PC-3 (cell line): Measurements from ENCODE around the gene MAGT1. TPM values are rescaled to one million over a fixed set of nuclear protein-coding genes. Genes with fewer than 3 reads are reported as not detected.
"Not testable (repeated sequence)": the region's sequence is repeated elsewhere in the genome, so short reads cannot be mapped to it uniquely, and the experiment has no call there.

Source experiments
- ATAC-seq: fragments of 200-7000 bp; cut with Tn5 transposase; 2 replicates; pipeline ENCODE4 v1.9.1; 2020; ENCODE audit warnings: mild to moderate bottlenecking, moderate library complexity
- BruUV-seq: library from RNA; stranded (reverse); fragments of 400-500 nt; replicated peaks from 2 replicates; lab custom pipeline; 2021; lab: Mats Ljungman, UMichigan
- CTCF ChIA-PET: fragments of 300-600 bp; sonication (Branson Sonifier 250); formaldehyde crosslinking; loops from one replicate; lab custom pipeline; 2022; ENCODE audit warnings: antibody characterized with exemption; lab: Charles Lee
- POLR2A ChIA-PET: fragments of 300-600 bp; sonication (Branson Sonifier 250); formaldehyde crosslinking; loops from one replicate; lab custom pipeline; 2022; ENCODE audit warnings: antibody characterized with exemption; ENCODE audit not compliant: unreplicated experiment; lab: Charles Lee
- DNase-seq: peaks from one replicate; pipeline ENCODE4 v3.0.0-alpha.2; 2015
- H2AFZ ChIP-seq: fragments of 300-600 bp; sonication (generic); 2 replicates; pipeline ENCODE4 v1.6.0; 2016; ENCODE audit warnings: antibody characterized with exemption, low read length
- H3F3A ChIP-seq: fragments of 300-600 bp; sonication (generic); one replicate; pipeline ENCODE4 v1.6.0; 2017; ENCODE audit warnings: antibody characterized with exemption, low read length, control low read depth, mild to moderate bottlenecking; ENCODE audit not compliant: unreplicated experiment
- H3K27ac ChIP-seq: fragments of 300-600 bp; sonication (generic); 2 replicates; pipeline ENCODE4 v1.5.1; 2016; ENCODE audit warnings: mild to moderate bottlenecking, low read length
- H3K27me3 ChIP-seq: fragments of 300-600 bp; sonication (generic); 2 replicates; pipeline ENCODE4 v1.6.1; 2016; ENCODE audit warnings: low read length, mixed read lengths
- H3K36me3 ChIP-seq: fragments of 300-600 bp; sonication (generic); 2 replicates; pipeline ENCODE4 v1.6.1; 2016; ENCODE audit warnings: low read depth, mixed run types, low read length, mixed read lengths
- H3K4me1 ChIP-seq: fragments of 300-600 bp; sonication (generic); 2 replicates; pipeline ENCODE4 v1.5.1; 2016; ENCODE audit warnings: low read length; ENCODE audit not compliant: insufficient read depth
- H3K4me2 ChIP-seq: fragments of 300-600 bp; sonication (generic); 2 replicates; pipeline ENCODE4 v1.6.0; 2016; ENCODE audit warnings: low read length
- H3K4me3 ChIP-seq: fragments of 300-600 bp; sonication (generic); 2 replicates; pipeline ENCODE4 v1.5.1; 2016; ENCODE audit warnings: mild to moderate bottlenecking, low read length, mixed read lengths
- H3K79me2 ChIP-seq: fragments of 300-600 bp; sonication (generic); 2 replicates; pipeline ENCODE4 v1.6.1; 2017; ENCODE audit warnings: low read length, mixed read lengths
- H3K9ac ChIP-seq: fragments of 300-600 bp; sonication (generic); 2 replicates; pipeline ENCODE4 v1.6.0; 2016; ENCODE audit warnings: mild to moderate bottlenecking, low read length
- H3K9me2 ChIP-seq: fragments of 300-600 bp; sonication (generic); replicated peaks from 2 replicates; pipeline ENCODE4 v1.6.1; 2016; ENCODE audit warnings: mixed run types, low read length, mixed read lengths
- H3K9me3 ChIP-seq: fragments of 300-600 bp; sonication (generic); 2 replicates; pipeline ENCODE4 v1.6.1; 2016; ENCODE audit warnings: low read length, mixed read lengths
- H4K20me1 ChIP-seq: fragments of 300-600 bp; sonication (generic); 2 replicates; pipeline ENCODE4 v1.6.1; 2016; ENCODE audit warnings: low read length, mixed read lengths
- EZH2 ChIP-seq: fragments of 300-600 bp; sonication (generic); IDR thresholded peaks from one replicate; pipeline ENCODE4 v1.6.1; 2017; ENCODE audit warnings: antibody characterized with exemption, mild to moderate bottlenecking, low read length; ENCODE audit not compliant: unreplicated experiment
- EZH2phosphoT487 ChIP-seq: fragments of 300-600 bp; sonication (generic); IDR thresholded peaks from 2 replicates; pipeline ENCODE4 v1.6.1; 2018; ENCODE audit warnings: mild to moderate bottlenecking, antibody characterized with exemption, low read length, borderline replicate concordance
- intact Hi-C: fragments of 100-400 bp; cut with micrococcal nuclease; formaldehyde crosslinking; loops from 2 replicates; pipeline ENCODE4 v1.9.0; 2023
- total RNA-seq: library from RNA; depleted of rRNA; stranded (reverse); fragments of >200 nt; gene quantifications from 2 replicates; pipeline ENCODE4 v1.2.3, GENCODE V29; 2014
- TF ChIP-seq, protein P1 (sequence below): fragments of 300-600 bp; sonication (generic); conservative IDR thresholded peaks from 2 replicates; pipeline ENCODE4 v1.5.1; 2017; ENCODE audit warnings: antibody characterized with exemption, low read depth, mild to moderate bottlenecking, low read length

The MAGT1 gene
- total RNA-seq, 1 experiment from 2014 or later: 119 TPM

DNA sequence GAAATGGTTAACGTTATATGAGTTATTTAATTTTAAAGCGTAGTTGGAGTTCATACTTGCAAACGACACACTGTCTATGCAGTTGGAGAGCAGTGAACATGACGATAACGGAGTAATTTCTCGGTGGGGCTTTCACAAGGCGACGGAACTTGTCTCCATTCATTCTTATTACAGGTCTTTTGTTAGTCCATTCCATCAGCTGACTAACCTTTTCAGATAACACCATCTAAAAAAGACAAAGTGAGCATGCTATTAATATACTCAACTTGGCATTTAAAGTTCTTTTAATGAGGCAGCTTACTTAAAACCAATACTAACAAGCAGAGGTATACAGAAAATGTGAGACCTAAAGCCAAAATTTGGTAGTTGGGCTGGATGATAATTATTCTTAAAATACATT is 19.9 kb downstream of the MAGT1 start:
- Histone ChIP-seq H2AFZ (no peak overlapping the region), H3K9me2 (no peaks in the 10 kb centered on the region), H3K27me3 (no peaks in the 10 kb centered on the region), H3K9ac (no peak overlapping the region), H3K27ac (no peak overlapping the region), H3K4me1 (no peaks in the 10 kb centered on the region), H3K4me3 (no peak overlapping the region), H3K79me2 (peaks cover 3% of the 10 kb centered on the region; the same call in 1 of the 2 replicates), H4K20me1 (no peaks in the 10 kb centered on the region), H3K9me3 (no peaks in the 10 kb centered on the region), H3K4me2 (no peak overlapping the region), H3K36me3 (no peaks in the 10 kb centered on the region), H3F3A (no peaks in the 10 kb centered on the region)
- intact Hi-C loops: no loop called here
- POLR2A ChIA-PET: no interaction called here
- no TSS peak for BruUV-seq
- TF ChIP-seq, protein P1, sequence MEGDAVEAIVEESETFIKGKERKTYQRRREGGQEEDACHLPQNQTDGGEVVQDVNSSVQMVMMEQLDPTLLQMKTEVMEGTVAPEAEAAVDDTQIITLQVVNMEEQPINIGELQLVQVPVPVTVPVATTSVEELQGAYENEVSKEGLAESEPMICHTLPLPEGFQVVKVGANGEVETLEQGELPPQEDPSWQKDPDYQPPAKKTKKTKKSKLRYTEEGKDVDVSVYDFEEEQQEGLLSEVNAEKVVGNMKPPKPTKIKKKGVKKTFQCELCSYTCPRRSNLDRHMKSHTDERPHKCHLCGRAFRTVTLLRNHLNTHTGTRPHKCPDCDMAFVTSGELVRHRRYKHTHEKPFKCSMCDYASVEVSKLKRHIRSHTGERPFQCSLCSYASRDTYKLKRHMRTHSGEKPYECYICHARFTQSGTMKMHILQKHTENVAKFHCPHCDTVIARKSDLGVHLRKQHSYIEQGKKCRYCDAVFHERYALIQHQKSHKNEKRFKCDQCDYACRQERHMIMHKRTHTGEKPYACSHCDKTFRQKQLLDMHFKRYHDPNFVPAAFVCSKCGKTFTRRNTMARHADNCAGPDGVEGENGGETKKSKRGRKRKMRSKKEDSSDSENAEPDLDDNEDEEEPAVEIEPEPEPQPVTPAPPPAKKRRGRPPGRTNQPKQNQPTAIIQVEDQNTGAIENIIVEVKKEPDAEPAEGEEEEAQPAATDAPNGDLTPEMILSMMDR: no peak
- TF ChIP-seq EZH2phosphoT487: no peak
- CTCF ChIA-PET: no interaction called here
- DNase-seq (no peak), ATAC-seq (no peak)

DNA sequence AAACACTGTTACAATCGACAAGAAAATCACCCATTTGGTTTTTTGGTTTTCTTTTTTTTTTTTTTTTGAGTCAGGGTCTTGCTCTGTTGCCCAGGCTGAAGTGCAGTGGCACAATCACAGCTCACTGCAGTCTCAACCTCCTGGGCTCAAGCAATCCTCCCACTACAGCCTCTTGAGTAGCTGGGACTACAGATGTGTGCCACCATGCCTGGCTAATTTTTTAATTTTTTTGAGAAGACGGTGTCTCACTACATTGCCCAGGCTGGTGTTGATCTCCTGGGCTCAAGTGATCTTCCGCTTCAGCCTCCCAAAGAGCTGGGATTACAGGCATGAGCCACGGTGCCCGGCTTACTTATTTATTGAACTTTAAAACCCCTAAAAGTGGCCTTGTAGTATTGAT is 63.7 kb downstream of the MAGT1 start:
- DNase-seq, H3K9me3 ChIP-seq, H3K36me3 ChIP-seq, H2AFZ ChIP-seq, H3K4me1 ChIP-seq, H3K4me3 ChIP-seq, H3K9me2 ChIP-seq, H3F3A ChIP-seq, H3K9ac ChIP-seq, BruUV-seq, H3K79me2 ChIP-seq, POLR2A ChIA-PET, CTCF ChIA-PET, intact Hi-C loops, H3K27me3 ChIP-seq, H3K27ac ChIP-seq, ATAC-seq, H4K20me1 ChIP-seq, H3K4me2 ChIP-seq: not testable (repeated sequence)

DNA sequence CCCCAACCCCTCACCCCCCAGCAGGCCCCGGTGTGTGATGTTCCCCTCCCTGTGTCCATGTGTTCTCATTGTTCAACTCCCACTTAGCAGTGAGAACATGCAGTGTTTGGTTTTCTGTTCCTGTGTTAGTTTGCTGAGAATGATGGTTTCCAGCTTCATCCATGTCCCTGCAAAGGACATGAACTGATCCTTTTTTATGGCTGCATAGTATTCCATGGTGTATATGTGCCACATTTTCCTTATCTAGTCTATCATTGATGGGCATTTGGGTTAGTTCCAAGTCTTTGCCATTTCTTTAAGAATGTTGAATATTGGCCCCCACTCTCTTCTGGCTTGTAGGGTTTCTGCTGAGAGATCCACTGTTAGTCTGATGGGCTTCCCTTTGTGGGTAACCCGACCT is 73.2 kb downstream of the MAGT1 start:
- H3K9ac ChIP-seq, DNase-seq, H3K4me2 ChIP-seq, H3K27me3 ChIP-seq, H4K20me1 ChIP-seq, H3K4me1 ChIP-seq, ATAC-seq, CTCF ChIA-PET, H3K9me3 ChIP-seq, H3K9me2 ChIP-seq, POLR2A ChIA-PET, H3K79me2 ChIP-seq, H2AFZ ChIP-seq, H3K4me3 ChIP-seq, H3F3A ChIP-seq, intact Hi-C loops, H3K27ac ChIP-seq, H3K36me3 ChIP-seq, BruUV-seq: not testable (repeated sequence)

DNA sequence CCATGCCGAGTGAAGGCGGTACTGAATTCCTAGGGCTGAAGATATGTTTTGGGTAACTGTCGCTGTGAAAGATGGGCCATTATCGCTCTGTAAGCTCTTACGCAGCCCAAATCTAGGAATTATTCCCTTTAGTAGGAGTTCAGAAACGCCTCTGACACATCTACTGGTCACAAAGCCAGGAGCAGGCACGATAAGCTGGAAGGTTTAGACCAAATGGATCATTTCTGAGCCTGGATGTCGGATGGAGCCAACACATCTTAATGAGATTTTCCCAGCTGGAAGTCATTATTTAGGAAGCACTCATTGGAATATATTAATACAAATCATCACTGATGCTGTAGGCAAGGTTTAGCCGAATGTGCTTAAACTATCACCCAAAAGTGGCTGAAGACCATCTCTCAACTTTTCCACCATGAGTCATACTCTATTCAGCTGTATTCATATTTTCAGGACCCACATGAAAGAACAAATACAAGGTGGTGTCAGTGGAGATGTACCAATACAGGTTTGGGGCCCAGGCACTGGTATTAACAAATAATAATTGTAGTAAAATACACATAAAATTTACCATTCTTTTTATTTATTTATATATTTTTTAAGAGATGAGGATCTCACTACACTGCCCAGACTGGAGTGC is 75.0 kb downstream of the MAGT1 start:
- Histone ChIP-seq H3F3A (no peaks in the 10 kb centered on the region), H3K9me3 (no peaks in the 10 kb centered on the region), H3K27ac (no peak overlapping the region), H4K20me1 (no peaks in the 10 kb centered on the region), H3K9me2 (no peaks in the 10 kb centered on the region), H2AFZ (no peak overlapping the region), H3K4me1 (no peaks in the 10 kb centered on the region), H3K9ac (no peak overlapping the region), H3K36me3 (0 out of 2 replicates have a peak, but pooled peaks cover 2% of the 10 kb centered on the region), H3K27me3 (no peaks in the 10 kb centered on the region), H3K79me2 (no peaks in the 10 kb centered on the region), H3K4me2 (no peak overlapping the region), H3K4me3 (no peak overlapping the region)
- ATAC-seq (no peak), DNase-seq (no peak)
- TF ChIP-seq EZH2phosphoT487: no peak
- TF ChIP-seq, protein P1: no peak
- TF ChIP-seq EZH2: no peak
- CTCF ChIA-PET: no interaction called here
- intact Hi-C loops: no loop called here
- POLR2A ChIA-PET: no interaction called here
- no TSS peak for BruUV-seq
